ENCODE data around the gene EEFSEC.

DNA sequence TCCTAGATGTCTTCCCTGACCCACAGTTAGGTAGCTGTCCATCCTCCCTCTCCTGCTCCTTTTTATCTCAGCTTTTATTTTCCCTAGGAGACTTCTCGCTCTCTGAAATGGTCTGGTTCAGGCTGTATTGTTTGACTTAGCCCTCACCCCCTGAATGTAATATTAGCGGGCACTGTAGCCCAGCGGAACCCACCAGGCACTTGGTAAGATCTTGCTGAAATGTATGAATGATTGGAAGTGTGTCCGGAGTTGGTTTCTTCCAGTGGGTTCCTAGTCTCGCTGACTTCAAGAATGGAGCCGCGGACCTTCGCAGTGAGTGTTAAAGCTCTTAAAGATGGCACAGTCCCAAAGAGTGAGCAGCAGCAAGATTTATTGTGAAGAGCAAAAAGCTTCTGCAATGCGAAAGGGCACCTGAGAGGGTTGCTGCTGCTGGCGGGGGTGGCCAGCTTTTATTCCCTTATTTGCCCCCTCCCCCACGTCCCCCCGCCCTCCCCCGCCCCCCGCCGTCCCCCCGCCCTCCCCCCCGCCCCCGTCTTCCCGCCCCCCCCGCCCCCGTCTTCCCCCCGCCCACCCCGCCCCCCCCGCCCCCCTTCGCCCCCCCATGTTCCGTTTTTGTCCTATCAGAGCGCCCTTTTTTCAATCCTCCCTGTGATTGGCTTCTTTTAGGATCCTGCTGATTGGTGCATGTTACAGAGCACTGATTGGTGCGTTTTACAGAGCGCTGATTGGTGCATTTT, 694 bp upstream of the EEFSEC start:
- TF ChIP-seq, protein P1, sequence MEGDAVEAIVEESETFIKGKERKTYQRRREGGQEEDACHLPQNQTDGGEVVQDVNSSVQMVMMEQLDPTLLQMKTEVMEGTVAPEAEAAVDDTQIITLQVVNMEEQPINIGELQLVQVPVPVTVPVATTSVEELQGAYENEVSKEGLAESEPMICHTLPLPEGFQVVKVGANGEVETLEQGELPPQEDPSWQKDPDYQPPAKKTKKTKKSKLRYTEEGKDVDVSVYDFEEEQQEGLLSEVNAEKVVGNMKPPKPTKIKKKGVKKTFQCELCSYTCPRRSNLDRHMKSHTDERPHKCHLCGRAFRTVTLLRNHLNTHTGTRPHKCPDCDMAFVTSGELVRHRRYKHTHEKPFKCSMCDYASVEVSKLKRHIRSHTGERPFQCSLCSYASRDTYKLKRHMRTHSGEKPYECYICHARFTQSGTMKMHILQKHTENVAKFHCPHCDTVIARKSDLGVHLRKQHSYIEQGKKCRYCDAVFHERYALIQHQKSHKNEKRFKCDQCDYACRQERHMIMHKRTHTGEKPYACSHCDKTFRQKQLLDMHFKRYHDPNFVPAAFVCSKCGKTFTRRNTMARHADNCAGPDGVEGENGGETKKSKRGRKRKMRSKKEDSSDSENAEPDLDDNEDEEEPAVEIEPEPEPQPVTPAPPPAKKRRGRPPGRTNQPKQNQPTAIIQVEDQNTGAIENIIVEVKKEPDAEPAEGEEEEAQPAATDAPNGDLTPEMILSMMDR (IDR thresholded peaks at IDR 0.05), result no peak
- no peak for TF ChIP-seq EZH2 (IDR thresholded peaks at IDR 0.05)
- TF ChIP-seq EZH2phosphoT487 (IDR thresholded peaks at IDR 0.05), result no peak
